WTC11 (cell line): ENCODE measurements around the gene SH3BP5L. TPM values are rescaled to one million over a fixed set of nuclear protein-coding genes. Genes with fewer than 3 reads are reported as not detected.

Experiments used
- ATAC-seq: fragments of 200-7000 bp; cut with Tn5 transposase; 2 replicates; pipeline ENCODE4 v1.10.0; 2021; ENCODE audit warnings: mild to moderate bottlenecking, moderate library complexity
- CTCF ChIA-PET: fragments of 300-600 bp; sonication (Branson Sonifier 250); formaldehyde crosslinking; loops from one replicate; lab custom pipeline; 2021; ENCODE audit warnings: antibody characterized with exemption; lab: Charles Lee
- POLR2A ChIA-PET: fragments of 350-600 bp; sonication (Branson Sonifier 250); formaldehyde crosslinking; loops from one replicate; lab custom pipeline; 2021; ENCODE audit warnings: antibody characterized with exemption; lab: Charles Lee
- DNase-seq: peaks from one replicate; pipeline ENCODE4 v3.0.0; 2021; ENCODE audit warnings: low spot score
- H3K27ac Mint-ChIP-seq: 2 replicates; pipeline ENCODE4 v1.8.0; 2021; ENCODE audit warnings: mixed read lengths
- H3K27me3 Mint-ChIP-seq: 2 replicates; pipeline ENCODE4 v1.8.0; 2021; ENCODE audit warnings: low read depth, mild to moderate bottlenecking, moderate library complexity, mixed read lengths
- H3K36me3 Mint-ChIP-seq: 2 replicates; pipeline ENCODE4 v1.8.0; 2021; ENCODE audit warnings: mixed read lengths
- H3K4me1 Mint-ChIP-seq: 2 replicates; pipeline ENCODE4 v1.8.0; 2022; ENCODE audit warnings: mixed read lengths
- H3K4me3 Mint-ChIP-seq: 2 replicates; pipeline ENCODE4 v1.8.0; 2021; ENCODE audit warnings: mild to moderate bottlenecking, moderate library complexity, mixed read lengths
- H3K9me3 Mint-ChIP-seq: 2 replicates; pipeline ENCODE4 v1.8.0; 2021; ENCODE audit warnings: mixed read lengths
- CBFB ChIP-seq: sonication (generic); formaldehyde crosslinking; IDR thresholded peaks from 2 replicates; pipeline ENCODE4 v1.8.1; 2022; ENCODE audit warnings: mild to moderate bottlenecking, low read depth, missing genetic modification reagents
- CREM ChIP-seq: sonication (generic); formaldehyde crosslinking; IDR thresholded peaks from 2 replicates; pipeline ENCODE4 v1.8.1; 2022; ENCODE audit warnings: mild to moderate bottlenecking, missing genetic modification reagents, moderate library complexity
- ELF4 ChIP-seq: sonication (generic); formaldehyde crosslinking; IDR thresholded peaks from 2 replicates; pipeline ENCODE4 v1.8.1; 2022; ENCODE audit warnings: low read depth, mild to moderate bottlenecking, moderate library complexity, missing genetic modification reagents
- ETV6 ChIP-seq: sonication (generic); formaldehyde crosslinking; IDR thresholded peaks from 2 replicates; pipeline ENCODE4 v1.8.1; 2022; ENCODE audit warnings: mild to moderate bottlenecking, missing genetic modification reagents
- FOXK1 ChIP-seq: sonication (generic); formaldehyde crosslinking; IDR thresholded peaks from 2 replicates; pipeline ENCODE4 v1.8.0; 2022; ENCODE audit warnings: mild to moderate bottlenecking, moderate library complexity, missing genetic modification reagents
- GRHL2 ChIP-seq: fragments of 250-450 bp; sonication (Bioruptor Pico); IDR thresholded peaks from 2 replicates; pipeline ENCODE4 v1.8.0; 2022; ENCODE audit warnings: mild to moderate bottlenecking, moderate library complexity; ENCODE audit not compliant: insufficient replicate concordance, severe bottlenecking
- HMGA2 ChIP-seq: fragments of 250-450 bp; sonication (Bioruptor Pico); IDR thresholded peaks from 2 replicates; pipeline ENCODE4 v1.4.0; 2021; ENCODE audit warnings: mild to moderate bottlenecking, moderate library complexity
- IRF2 ChIP-seq: sonication (generic); formaldehyde crosslinking; IDR thresholded peaks from 2 replicates; pipeline ENCODE4 v1.8.0; 2022; ENCODE audit warnings: low read depth, missing genetic modification reagents, borderline replicate concordance
- NFATC4 ChIP-seq: fragments of 250-450 bp; sonication (Bioruptor Pico); IDR thresholded peaks from 2 replicates; pipeline ENCODE4 v1.9.0; 2021; ENCODE audit warnings: mild to moderate bottlenecking
- NFYB ChIP-seq: sonication (generic); formaldehyde crosslinking; conservative IDR thresholded peaks from 2 replicates; pipeline ENCODE4 v1.8.0; 2022; ENCODE audit warnings: low read depth, missing genetic modification reagents
- NR1H2 ChIP-seq: sonication (generic); formaldehyde crosslinking; IDR thresholded peaks from 2 replicates; pipeline ENCODE4 v1.9.0; 2021; ENCODE audit warnings: mild to moderate bottlenecking, moderate library complexity, missing genetic modification reagents
- ZNF219 ChIP-seq: sonication (generic); formaldehyde crosslinking; IDR thresholded peaks from 2 replicates; pipeline ENCODE4 v1.8.0; 2023; ENCODE audit warnings: missing genetic modification reagents, mild to moderate bottlenecking, borderline replicate concordance
- ZNF396 ChIP-seq: fragments of 250-450 bp; sonication (Bioruptor Pico); IDR thresholded peaks from 2 replicates; pipeline ENCODE4 v1.8.0; 2021; ENCODE audit warnings: mild to moderate bottlenecking, moderate library complexity, borderline replicate concordance
- total RNA-seq: library from RNA; stranded (reverse); gene quantifications from 3 replicates; pipeline ENCODE4 v1.2.3, GENCODE V29; 2021
- TF ChIP-seq, protein P1 (sequence below): fragments of 200-600 bp; IDR thresholded peaks from 2 replicates; pipeline ENCODE4 v1.8.0; 2022; ENCODE audit warnings: antibody characterized with exemption
- TF ChIP-seq, protein P2 (sequence below): sonication (generic); formaldehyde crosslinking; IDR thresholded peaks from 2 replicates; pipeline ENCODE4 v1.8.0; 2023; ENCODE audit warnings: missing genetic modification reagents, mild to moderate bottlenecking, borderline replicate concordance
- TF ChIP-seq, protein P3 (sequence below): sonication (generic); formaldehyde crosslinking; IDR thresholded peaks from 2 replicates; pipeline ENCODE4 v1.8.1; 2023; ENCODE audit warnings: mild to moderate bottlenecking, moderate library complexity, missing genetic modification reagents
- TF ChIP-seq, protein P4 (sequence below): sonication (generic); formaldehyde crosslinking; IDR thresholded peaks from 2 replicates; pipeline ENCODE4 v1.8.0; 2022; ENCODE audit warnings: mild to moderate bottlenecking, missing genetic modification reagents
- TF ChIP-seq, protein P5 (sequence below): fragments of 250-450 bp; sonication (Bioruptor Pico); IDR thresholded peaks from 2 replicates; pipeline ENCODE4 v1.9.0; 2021; ENCODE audit warnings: mild to moderate bottlenecking
- TF ChIP-seq, protein P6 (sequence below): fragments of 250-450 bp; sonication (Bioruptor Pico); IDR thresholded peaks from 2 replicates; pipeline ENCODE4 v2.1.2; 2022; ENCODE audit warnings: mild to moderate bottlenecking, moderate library complexity

The SH3BP5L gene
- total RNA-seq, 1 experiment from 2014 or later = 32.9 TPM

DNA sequence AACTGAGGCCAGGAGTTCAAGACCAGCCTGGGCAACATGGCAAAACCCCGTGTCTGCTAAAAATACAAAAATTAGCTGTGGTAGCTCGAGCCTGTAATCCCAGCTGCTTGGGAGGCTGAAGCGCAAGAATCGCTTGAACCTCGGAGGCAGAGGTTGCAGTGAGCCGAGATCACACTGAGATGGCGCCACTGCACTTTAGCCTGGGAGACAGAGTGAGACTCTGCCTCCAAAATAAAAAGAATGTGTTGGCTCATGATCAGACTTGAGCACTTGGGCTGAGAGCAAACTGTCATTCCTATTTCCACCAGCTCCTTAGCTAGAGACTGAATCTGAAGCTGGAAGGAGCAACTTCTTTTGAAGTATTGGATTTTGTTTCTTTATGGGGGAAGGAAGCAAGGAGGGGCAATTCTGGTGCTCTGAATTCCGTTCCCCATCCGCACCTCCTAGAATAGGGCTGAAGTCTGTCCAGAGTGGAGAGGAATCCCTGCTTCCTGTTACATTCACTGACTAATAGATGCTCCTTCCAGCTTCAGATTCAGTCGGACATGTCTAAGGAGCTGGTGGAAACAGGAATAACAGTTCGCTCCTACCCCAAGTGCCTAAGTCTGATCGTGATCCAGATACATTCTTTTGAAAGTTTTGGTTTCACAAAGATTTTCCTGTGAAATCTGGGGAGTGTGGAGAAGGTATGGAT is 16.1 kb upstream of the SH3BP5L start:
- ChIA-PET POLR2A (interaction anchor here (1.0 to 1.7 kb wide), 3 partner anchors 16 to 65 kb away, joined by 3 to 5 read pairs (median 4); partner anchors contain the start of genes SH3BP5L and ZNF692), CTCF (interaction anchor here (0.6 to 1.9 kb wide), 16 partner anchors 8 to 84 kb away, joined by 3 to 25 read pairs (median 4); partner anchors contain the start of genes SH3BP5L and ZNF692)
- H3K27ac Mint-ChIP-seq = peak overlapping the region; percentile 52; the same call in 1 of the 2 replicates
- no peaks in the 10 kb centered on the region for H3K9me3 Mint-ChIP-seq
- no peak overlapping the region for H3K4me3 Mint-ChIP-seq
- peaks cover 12% of the 10 kb centered on the region for H3K36me3 Mint-ChIP-seq
- peak; percentile 62 for DNase-seq
- H3K27me3 Mint-ChIP-seq = no peaks in the 10 kb centered on the region
- ATAC-seq = no peak; the same call in 1 of the 2 replicates
- peaks cover 4% of the 10 kb centered on the region for H3K4me1 Mint-ChIP-seq
- no peak for TF ChIP-seq HMGA2 (CRISPR knock-in tag)
- TF ChIP-seq, protein P1, sequence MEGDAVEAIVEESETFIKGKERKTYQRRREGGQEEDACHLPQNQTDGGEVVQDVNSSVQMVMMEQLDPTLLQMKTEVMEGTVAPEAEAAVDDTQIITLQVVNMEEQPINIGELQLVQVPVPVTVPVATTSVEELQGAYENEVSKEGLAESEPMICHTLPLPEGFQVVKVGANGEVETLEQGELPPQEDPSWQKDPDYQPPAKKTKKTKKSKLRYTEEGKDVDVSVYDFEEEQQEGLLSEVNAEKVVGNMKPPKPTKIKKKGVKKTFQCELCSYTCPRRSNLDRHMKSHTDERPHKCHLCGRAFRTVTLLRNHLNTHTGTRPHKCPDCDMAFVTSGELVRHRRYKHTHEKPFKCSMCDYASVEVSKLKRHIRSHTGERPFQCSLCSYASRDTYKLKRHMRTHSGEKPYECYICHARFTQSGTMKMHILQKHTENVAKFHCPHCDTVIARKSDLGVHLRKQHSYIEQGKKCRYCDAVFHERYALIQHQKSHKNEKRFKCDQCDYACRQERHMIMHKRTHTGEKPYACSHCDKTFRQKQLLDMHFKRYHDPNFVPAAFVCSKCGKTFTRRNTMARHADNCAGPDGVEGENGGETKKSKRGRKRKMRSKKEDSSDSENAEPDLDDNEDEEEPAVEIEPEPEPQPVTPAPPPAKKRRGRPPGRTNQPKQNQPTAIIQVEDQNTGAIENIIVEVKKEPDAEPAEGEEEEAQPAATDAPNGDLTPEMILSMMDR = peak; percentile 36

DNA sequence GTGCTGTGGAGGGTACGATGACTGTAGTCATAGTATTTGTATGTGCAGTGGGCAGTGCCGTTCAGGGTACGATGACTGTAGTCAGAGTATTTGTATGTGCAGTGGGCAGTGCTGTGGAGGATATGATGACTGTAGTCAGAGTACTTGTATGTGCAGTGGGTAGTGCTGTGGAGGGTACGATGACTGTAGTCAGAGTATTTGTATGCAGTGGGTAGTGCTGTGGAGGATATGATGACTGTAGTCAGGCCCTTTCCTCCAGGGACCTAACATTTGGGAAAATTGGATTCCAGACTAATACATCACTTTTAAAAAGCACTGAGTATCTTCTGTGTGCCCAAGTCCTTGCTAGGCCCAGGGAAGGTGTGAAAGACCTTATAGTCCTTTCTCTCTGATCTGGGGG is 15.2 kb upstream of the SH3BP5L start:
- peaks cover 4% of the 10 kb centered on the region for H3K4me1 Mint-ChIP-seq
- H3K9me3 Mint-ChIP-seq = no peaks in the 10 kb centered on the region
- ChIA-PET CTCF (interaction anchor here (0.6 to 1.9 kb wide), 16 partner anchors 7 to 85 kb away, joined by 3 to 25 read pairs (median 4); partner anchors contain the start of genes SH3BP5L and ZNF692), POLR2A (interaction anchor here (1.0 to 1.7 kb wide), 3 partner anchors 15 to 66 kb away, joined by 3 to 5 read pairs (median 4); partner anchors contain the start of genes SH3BP5L and ZNF692)
- no peak overlapping the region for H3K27ac Mint-ChIP-seq
- no peak for ATAC-seq
- DNase-seq = no peak
- H3K4me3 Mint-ChIP-seq = 0 out of 2 replicates have a peak overlapping the region, but pooled peaks have one; percentile 3
- no peaks in the 10 kb centered on the region for H3K27me3 Mint-ChIP-seq
- H3K36me3 Mint-ChIP-seq = peaks cover 10% of the 10 kb centered on the region
- TF ChIP-seq, protein P2, sequence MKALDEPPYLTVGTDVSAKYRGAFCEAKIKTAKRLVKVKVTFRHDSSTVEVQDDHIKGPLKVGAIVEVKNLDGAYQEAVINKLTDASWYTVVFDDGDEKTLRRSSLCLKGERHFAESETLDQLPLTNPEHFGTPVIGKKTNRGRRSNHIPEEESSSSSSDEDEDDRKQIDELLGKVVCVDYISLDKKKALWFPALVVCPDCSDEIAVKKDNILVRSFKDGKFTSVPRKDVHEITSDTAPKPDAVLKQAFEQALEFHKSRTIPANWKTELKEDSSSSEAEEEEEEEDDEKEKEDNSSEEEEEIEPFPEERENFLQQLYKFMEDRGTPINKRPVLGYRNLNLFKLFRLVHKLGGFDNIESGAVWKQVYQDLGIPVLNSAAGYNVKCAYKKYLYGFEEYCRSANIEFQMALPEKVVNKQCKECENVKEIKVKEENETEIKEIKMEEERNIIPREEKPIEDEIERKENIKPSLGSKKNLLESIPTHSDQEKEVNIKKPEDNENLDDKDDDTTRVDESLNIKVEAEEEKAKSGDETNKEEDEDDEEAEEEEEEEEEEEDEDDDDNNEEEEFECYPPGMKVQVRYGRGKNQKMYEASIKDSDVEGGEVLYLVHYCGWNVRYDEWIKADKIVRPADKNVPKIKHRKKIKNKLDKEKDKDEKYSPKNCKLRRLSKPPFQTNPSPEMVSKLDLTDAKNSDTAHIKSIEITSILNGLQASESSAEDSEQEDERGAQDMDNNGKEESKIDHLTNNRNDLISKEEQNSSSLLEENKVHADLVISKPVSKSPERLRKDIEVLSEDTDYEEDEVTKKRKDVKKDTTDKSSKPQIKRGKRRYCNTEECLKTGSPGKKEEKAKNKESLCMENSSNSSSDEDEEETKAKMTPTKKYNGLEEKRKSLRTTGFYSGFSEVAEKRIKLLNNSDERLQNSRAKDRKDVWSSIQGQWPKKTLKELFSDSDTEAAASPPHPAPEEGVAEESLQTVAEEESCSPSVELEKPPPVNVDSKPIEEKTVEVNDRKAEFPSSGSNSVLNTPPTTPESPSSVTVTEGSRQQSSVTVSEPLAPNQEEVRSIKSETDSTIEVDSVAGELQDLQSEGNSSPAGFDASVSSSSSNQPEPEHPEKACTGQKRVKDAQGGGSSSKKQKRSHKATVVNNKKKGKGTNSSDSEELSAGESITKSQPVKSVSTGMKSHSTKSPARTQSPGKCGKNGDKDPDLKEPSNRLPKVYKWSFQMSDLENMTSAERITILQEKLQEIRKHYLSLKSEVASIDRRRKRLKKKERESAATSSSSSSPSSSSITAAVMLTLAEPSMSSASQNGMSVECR (CRISPR knock-in tag) = no peak
- TF ChIP-seq NFYB (CRISPR knock-in tag) (no peak), ZNF396 (CRISPR knock-in tag) (no peak), NR1H2 (CRISPR knock-in tag) (no peak), ETV6 (CRISPR knock-in tag) (no peak), ELF4 (CRISPR knock-in tag) (no peak), FOXK1 (no peak), GRHL2 (no peak), CBFB (CRISPR knock-in tag) (no peak), IRF2 (no peak), NFATC4 (CRISPR knock-in tag) (no peak), ZNF219 (CRISPR knock-in tag) (no peak), CREM (no peak)
- TF ChIP-seq, protein P3, sequence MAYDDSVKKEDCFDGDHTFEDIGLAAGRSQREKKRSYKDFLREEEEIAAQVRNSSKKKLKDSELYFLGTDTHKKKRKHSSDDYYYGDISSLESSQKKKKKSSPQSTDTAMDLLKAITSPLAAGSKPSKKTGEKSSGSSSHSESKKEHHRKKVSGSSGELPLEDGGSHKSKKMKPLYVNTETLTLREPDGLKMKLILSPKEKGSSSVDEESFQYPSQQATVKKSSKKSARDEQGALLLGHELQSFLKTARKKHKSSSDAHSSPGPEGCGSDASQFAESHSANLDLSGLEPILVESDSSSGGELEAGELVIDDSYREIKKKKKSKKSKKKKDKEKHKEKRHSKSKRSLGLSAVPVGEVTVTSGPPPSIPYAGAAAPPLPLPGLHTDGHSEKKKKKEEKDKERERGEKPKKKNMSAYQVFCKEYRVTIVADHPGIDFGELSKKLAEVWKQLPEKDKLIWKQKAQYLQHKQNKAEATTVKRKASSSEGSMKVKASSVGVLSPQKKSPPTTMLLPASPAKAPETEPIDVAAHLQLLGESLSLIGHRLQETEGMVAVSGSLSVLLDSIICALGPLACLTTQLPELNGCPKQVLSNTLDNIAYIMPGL (CRISPR knock-in tag) = no peak
- TF ChIP-seq, protein P4, sequence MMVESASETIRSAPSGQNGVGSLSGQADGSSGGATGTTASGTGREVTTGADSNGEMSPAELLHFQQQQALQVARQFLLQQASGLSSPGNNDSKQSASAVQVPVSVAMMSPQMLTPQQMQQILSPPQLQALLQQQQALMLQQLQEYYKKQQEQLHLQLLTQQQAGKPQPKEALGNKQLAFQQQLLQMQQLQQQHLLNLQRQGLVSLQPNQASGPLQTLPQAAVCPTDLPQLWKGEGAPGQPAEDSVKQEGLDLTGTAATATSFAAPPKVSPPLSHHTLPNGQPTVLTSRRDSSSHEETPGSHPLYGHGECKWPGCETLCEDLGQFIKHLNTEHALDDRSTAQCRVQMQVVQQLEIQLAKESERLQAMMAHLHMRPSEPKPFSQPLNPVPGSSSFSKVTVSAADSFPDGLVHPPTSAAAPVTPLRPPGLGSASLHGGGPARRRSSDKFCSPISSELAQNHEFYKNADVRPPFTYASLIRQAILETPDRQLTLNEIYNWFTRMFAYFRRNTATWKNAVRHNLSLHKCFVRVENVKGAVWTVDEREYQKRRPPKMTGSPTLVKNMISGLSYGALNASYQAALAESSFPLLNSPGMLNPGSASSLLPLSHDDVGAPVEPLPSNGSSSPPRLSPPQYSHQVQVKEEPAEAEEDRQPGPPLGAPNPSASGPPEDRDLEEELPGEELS (CRISPR knock-in tag) = no peak
- TF ChIP-seq, protein P5, sequence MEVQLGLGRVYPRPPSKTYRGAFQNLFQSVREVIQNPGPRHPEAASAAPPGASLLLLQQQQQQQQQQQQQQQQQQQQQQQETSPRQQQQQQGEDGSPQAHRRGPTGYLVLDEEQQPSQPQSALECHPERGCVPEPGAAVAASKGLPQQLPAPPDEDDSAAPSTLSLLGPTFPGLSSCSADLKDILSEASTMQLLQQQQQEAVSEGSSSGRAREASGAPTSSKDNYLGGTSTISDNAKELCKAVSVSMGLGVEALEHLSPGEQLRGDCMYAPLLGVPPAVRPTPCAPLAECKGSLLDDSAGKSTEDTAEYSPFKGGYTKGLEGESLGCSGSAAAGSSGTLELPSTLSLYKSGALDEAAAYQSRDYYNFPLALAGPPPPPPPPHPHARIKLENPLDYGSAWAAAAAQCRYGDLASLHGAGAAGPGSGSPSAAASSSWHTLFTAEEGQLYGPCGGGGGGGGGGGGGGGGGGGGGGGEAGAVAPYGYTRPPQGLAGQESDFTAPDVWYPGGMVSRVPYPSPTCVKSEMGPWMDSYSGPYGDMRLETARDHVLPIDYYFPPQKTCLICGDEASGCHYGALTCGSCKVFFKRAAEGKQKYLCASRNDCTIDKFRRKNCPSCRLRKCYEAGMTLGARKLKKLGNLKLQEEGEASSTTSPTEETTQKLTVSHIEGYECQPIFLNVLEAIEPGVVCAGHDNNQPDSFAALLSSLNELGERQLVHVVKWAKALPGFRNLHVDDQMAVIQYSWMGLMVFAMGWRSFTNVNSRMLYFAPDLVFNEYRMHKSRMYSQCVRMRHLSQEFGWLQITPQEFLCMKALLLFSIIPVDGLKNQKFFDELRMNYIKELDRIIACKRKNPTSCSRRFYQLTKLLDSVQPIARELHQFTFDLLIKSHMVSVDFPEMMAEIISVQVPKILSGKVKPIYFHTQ (CRISPR knock-in tag) = no peak
- TF ChIP-seq, protein P6, sequence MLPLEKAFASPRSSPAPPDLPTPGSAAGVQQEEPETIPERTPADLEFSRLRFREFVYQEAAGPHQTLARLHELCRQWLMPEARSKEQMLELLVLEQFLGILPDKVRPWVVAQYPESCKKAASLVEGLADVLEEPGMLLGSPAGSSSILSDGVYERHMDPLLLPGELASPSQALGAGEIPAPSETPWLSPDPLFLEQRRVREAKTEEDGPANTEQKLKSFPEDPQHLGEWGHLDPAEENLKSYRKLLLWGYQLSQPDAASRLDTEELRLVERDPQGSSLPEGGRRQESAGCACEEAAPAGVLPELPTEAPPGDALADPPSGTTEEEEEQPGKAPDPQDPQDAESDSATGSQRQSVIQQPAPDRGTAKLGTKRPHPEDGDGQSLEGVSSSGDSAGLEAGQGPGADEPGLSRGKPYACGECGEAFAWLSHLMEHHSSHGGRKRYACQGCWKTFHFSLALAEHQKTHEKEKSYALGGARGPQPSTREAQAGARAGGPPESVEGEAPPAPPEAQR = no peak
